Melanocyte of skin (primary cell): Measurements from ENCODE around the gene MMADHC. TPM values are rescaled to one million over a fixed set of nuclear protein-coding genes. Genes with fewer than 3 reads are reported as not detected.

Experiments
- small RNA-seq, 2 donors: library from RNA; depleted of rRNA; stranded (forward); fragments of <200 nt; gene quantifications; one replicate each; pipeline ENCODE3, GENCODE V24; 2012
- total RNA-seq, 2 donors: library from RNA; depleted of rRNA; stranded (reverse); fragments of >200 nt; gene quantifications; 2 replicates each; pipeline ENCODE4 v1.2.3, GENCODE V29; 2012

Gene MMADHC
- total RNA-seq: 100 to 1,000 TPM; 103 to 156 TPM

DNA sequence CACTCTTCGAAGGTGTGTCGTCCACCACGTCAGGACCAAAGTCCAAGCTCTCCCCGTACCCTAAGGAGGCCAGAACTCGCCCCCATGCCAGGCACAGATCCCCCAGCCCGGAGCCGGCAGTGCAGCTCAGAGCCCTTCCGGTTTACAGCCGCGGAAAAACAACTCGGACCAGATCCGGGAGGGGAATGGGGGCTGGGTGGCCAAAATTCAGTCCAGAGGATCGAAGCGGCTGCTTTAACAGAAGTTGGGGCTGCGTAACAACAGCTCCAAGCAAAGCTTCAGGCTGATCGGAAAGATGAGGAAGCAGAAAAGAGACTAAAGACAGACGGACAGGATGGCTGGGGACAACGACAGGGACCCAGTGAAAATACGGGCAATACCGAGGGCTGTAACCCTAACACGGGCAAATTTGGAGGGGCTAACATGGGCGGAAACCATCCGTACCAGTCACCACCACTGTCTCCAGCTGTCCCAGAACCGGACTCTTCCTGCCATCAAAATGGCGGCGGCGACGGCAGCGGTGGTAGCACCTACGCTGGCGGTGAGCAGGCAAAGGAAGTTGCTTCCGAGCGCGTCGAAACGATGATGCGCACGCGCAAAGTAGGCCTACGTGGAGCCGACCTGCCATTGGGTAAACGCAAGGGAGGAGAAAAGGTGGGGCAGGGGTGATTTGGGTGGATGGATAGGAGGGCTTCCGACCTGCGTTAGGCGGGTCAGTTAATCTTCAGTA, at the start of gene MMADHC:
Gene MMADHC, minus strand, starts transcription at position 556 of the 730 bp plus-strand sequence. CDS start 678 bp downstream, outside the sequence.

Small RNA genes within 50 kb of the gene (small RNA-seq; reads per million reads assigned to genes)
- 0 reads per million in 2 donors for gene RNU6-601P
